GM12878 (cell line): Measurements from ENCODE around the gene NEK3. TPM values are rescaled to one million over a fixed set of nuclear protein-coding genes. Genes with fewer than 3 reads are reported as not detected.

Experiments
- ATAC-seq: fragments of 200-7000 bp; cut with Tn5 transposase; 3 replicates; pipeline ENCODE4 v1.9.1; 2020; ENCODE audit warnings: mild to moderate bottlenecking, moderate library complexity
- BruUV-seq: library from RNA; stranded (reverse); fragments of 400-500 nt; replicated peaks from 2 replicates; lab custom pipeline; 2021; lab: Mats Ljungman, UMichigan
- CTCF ChIA-PET: fragments of 300-600 bp; sonication (Branson Sonifier 250); formaldehyde crosslinking; extraction: SDS; loops from one replicate; lab custom pipeline; 2021; ENCODE audit warnings: inconsistent platforms; lab: Yijun Ruan, JAX
- POLR2A ChIA-PET: fragments of 350-600 bp; formaldehyde crosslinking; extraction: SDS; loops from one replicate; lab custom pipeline; 2021; ENCODE audit warnings: inconsistent platforms; lab: Charles Lee
- RAD21 ChIA-PET: fragments of 300-600 bp; sonication (Branson Sonifier 250); formaldehyde crosslinking; loops from one replicate; lab custom pipeline; 2023; ENCODE audit warnings: antibody characterized with exemption; ENCODE audit not compliant: unreplicated experiment; lab: Charles Lee
- SMC1A ChIA-PET: fragments of 300-600 bp; sonication (Branson Sonifier 250); formaldehyde crosslinking; loops from one replicate; lab custom pipeline; 2023; ENCODE audit not compliant: unreplicated experiment, uncharacterized antibody; lab: Charles Lee
- DNase-seq: peaks from one replicate; pipeline ENCODE4 v3.0.0-alpha.2; 2011; ENCODE audit warnings: low read depth, low spot score
- FAIRE-seq: peaks from 3 replicates; lab custom pipeline; 2011; peaks lifted over from hg19 to GRCh38; lab: Jason Lieb, UNC
- H2AFZ ChIP-seq: 2 replicates; pipeline ENCODE4 v1.6.0; 2011; ENCODE audit warnings: low read depth, low read length, control low read depth; ENCODE audit not compliant: control insufficient read depth
- H3K27ac ChIP-seq: 2 replicates; pipeline ENCODE4 v1.5.1; 2011; ENCODE audit warnings: control low read depth; ENCODE audit not compliant: control insufficient read depth, insufficient read depth
- H3K27me3 ChIP-seq, 2 experiments: replicated peaks in 1 of 2; 2 replicates each; pipeline versions ENCODE4 v1.6.0 to v1.6.1; 2011; ENCODE audit warnings: low read length in 1 of 2; ENCODE audit not compliant: control insufficient read depth in 2 of 2, insufficient read depth in 2 of 2
- H3K36me3 ChIP-seq, 2 experiments: 2 replicates each; pipeline ENCODE4 v1.5.1; 2011; ENCODE audit warnings: low read length in 1 of 2; ENCODE audit not compliant: control insufficient read depth in 2 of 2, insufficient read depth in 2 of 2
- H3K4me1 ChIP-seq: 2 replicates; pipeline ENCODE4 v1.6.1; 2011; ENCODE audit warnings: mild to moderate bottlenecking, low read length, moderate library complexity, mixed read lengths; ENCODE audit not compliant: control insufficient read depth, insufficient read depth
- H3K4me2 ChIP-seq: 2 replicates; pipeline ENCODE4 v1.6.0; 2011; ENCODE audit warnings: control low read depth; ENCODE audit not compliant: control insufficient read depth, insufficient read depth
- H3K4me3 ChIP-seq: fragments of 200-600 bp; sonication (generic); 2 replicates; pipeline ENCODE4 v1.5.1; 2016
- H3K79me2 ChIP-seq: 2 replicates; pipeline ENCODE4 v1.6.0; 2011; ENCODE audit warnings: low read length; ENCODE audit not compliant: control insufficient read depth, insufficient read depth
- H3K9ac ChIP-seq: 2 replicates; pipeline ENCODE4 v1.8.0; 2011; ENCODE audit warnings: low read length, control low read depth, mixed read lengths; ENCODE audit not compliant: control insufficient read depth, insufficient read depth
- H3K9me3 ChIP-seq: replicated peaks from 3 replicates; pipeline ENCODE4 v1.5.1; 2011; ENCODE audit warnings: mild to moderate bottlenecking, low read length; ENCODE audit not compliant: control insufficient read depth, insufficient read depth
- H4K20me1 ChIP-seq: 2 replicates; pipeline ENCODE4 v1.6.0; 2011; ENCODE audit not compliant: control insufficient read depth, insufficient read depth
- ASH2L ChIP-seq: fragments of 300-600, 200-600 bp; sonication (generic); IDR thresholded peaks from 2 replicates; pipeline ENCODE4 v1.6.1; 2017; ENCODE audit warnings: low read depth, mild to moderate bottlenecking, borderline replicate concordance
- BACH1 ChIP-seq: fragments of 450-650 bp; IDR thresholded peaks from 2 replicates; pipeline ENCODE4 v1.6.1; 2017; ENCODE audit warnings: mild to moderate bottlenecking, borderline replicate concordance
- BCL3 ChIP-seq: IDR thresholded peaks from 2 replicates; pipeline ENCODE4 v1.6.1; 2011; ENCODE audit warnings: borderline replicate concordance, low read depth, mild to moderate bottlenecking, moderate library complexity, low read length; ENCODE audit not compliant: insufficient read depth, poor library complexity, severe bottlenecking
- BCLAF1 ChIP-seq: fragments of 450-650 bp; IDR thresholded peaks from 2 replicates; pipeline ENCODE4 v1.6.1; 2017; ENCODE audit warnings: antibody characterized with exemption, mild to moderate bottlenecking, moderate library complexity
- BRCA1 ChIP-seq: IDR thresholded peaks from 2 replicates; pipeline ENCODE4 v1.6.1; 2011; ENCODE audit warnings: low read depth, low read length, improper control_type of control experiment
- CEBPB ChIP-seq, 2 experiments: fragments of 150-350 bp in 1 of 2; IDR thresholded peaks; 2 replicates each; pipeline ENCODE4 v1.6.1; 2012 to 2014; ENCODE audit warnings: low read depth in 2 of 2, low read length in 2 of 2, borderline replicate concordance in 1 of 2, inconsistent platforms in 1 of 2
- FOXM1 ChIP-seq: IDR thresholded peaks from 2 replicates; pipeline ENCODE4 v1.6.1; 2012; ENCODE audit warnings: low read depth, mild to moderate bottlenecking, inconsistent platforms, low read length, moderate library complexity
- GATAD2B ChIP-seq: fragments of 450-650 bp; conservative IDR thresholded peaks from 2 replicates; pipeline ENCODE4 v1.6.1; 2017; ENCODE audit warnings: low read depth, mild to moderate bottlenecking, moderate library complexity
- MAX ChIP-seq: IDR thresholded peaks from 2 replicates; pipeline ENCODE4 v1.6.1; 2012; ENCODE audit warnings: low read depth, low read length, improper control_type of control experiment
- MTA2 ChIP-seq: fragments of 450-650 bp; IDR thresholded peaks from 2 replicates; pipeline ENCODE4 v1.6.1; 2016; ENCODE audit warnings: low read depth, mild to moderate bottlenecking, moderate library complexity
- NBN ChIP-seq: fragments of 450-650 bp; IDR thresholded peaks from 2 replicates; pipeline ENCODE4 v1.6.1; 2016
- NFXL1 ChIP-seq: fragments of 450-650 bp; IDR thresholded peaks from 2 replicates; pipeline ENCODE4 v1.6.1; 2017; ENCODE audit warnings: antibody characterized with exemption, mild to moderate bottlenecking, borderline replicate concordance
- NFYA ChIP-seq: IDR thresholded peaks from 2 replicates; pipeline ENCODE4 v1.6.1; 2011; ENCODE audit warnings: low read depth, mild to moderate bottlenecking, low read length, improper control_type of control experiment, borderline replicate concordance
- RAD21 ChIP-seq: IDR thresholded peaks from 2 replicates; pipeline ENCODE4 v1.6.1; 2011; ENCODE audit warnings: mild to moderate bottlenecking, low read depth, low read length, moderate library complexity; ENCODE audit not compliant: insufficient read depth
- RAD51 ChIP-seq: fragments of 450-650 bp; IDR thresholded peaks from 2 replicates; pipeline ENCODE4 v1.6.1; 2016; ENCODE audit warnings: moderate library complexity, mild to moderate bottlenecking, inconsistent platforms
- SPI1 ChIP-seq: IDR thresholded peaks from 2 replicates; pipeline ENCODE4 v1.6.1; 2011; ENCODE audit warnings: low read depth, mild to moderate bottlenecking, low read length, moderate library complexity, borderline replicate concordance; ENCODE audit not compliant: insufficient read depth
- SUPT20H ChIP-seq: IDR thresholded peaks from 2 replicates; pipeline ENCODE4 v1.6.1; 2011; ENCODE audit warnings: low read depth, mild to moderate bottlenecking, low read length, moderate library complexity, borderline replicate concordance; ENCODE audit not compliant: control insufficient read depth
- TCF3 ChIP-seq: IDR thresholded peaks from 2 replicates; pipeline ENCODE4 v1.6.1; 2012; ENCODE audit warnings: low read depth, mild to moderate bottlenecking, low read length, borderline replicate concordance; ENCODE audit not compliant: insufficient read depth
- USF1 ChIP-seq: IDR thresholded peaks from 2 replicates; pipeline ENCODE4 v1.6.1; 2011; ENCODE audit warnings: borderline replicate concordance, low read depth, mild to moderate bottlenecking, moderate library complexity, mixed read lengths, low read length; ENCODE audit not compliant: insufficient read depth; ENCODE audit errors: extremely low read length
- WGBS: methylation state at CpG from one replicate; pipeline ENCODE4 v1.1.6; 2016; ENCODE audit warnings: low lambda C conversion rate; ENCODE audit not compliant: insufficient replicate concordance, insufficient coverage; ENCODE audit errors: missing lambda C conversion rate; 5-methylcytosine and 5-hydroxymethylcytosine counted together
- in situ Hi-C: fragments of 300-500 bp; cut with MboI; formaldehyde crosslinking; loops from 9 replicates; pipeline ENCODE4 v1.14.3; 2018; ENCODE audit warnings: mixed read lengths
- intact Hi-C: fragments of 100-400 bp; cut with micrococcal nuclease; formaldehyde crosslinking; loops from one replicate; pipeline ENCODE4 v1.14.2; 2022; ENCODE audit not compliant: unreplicated experiment
- polyA plus RNA-seq, 11 experiments: library from polyadenylated mRNA; depleted of rRNA in 4 of 11; unstranded in 6 of 11; stranded (reverse) in 5 of 11; fragments of >200 nt; fragmentation: Nextera tagmentation in 4 of 11; fragmentation: Illumina TruSeq in 1 of 11; extraction: Ambion mirVana in 4 of 11; extraction: Trizol in 1 of 11; gene quantifications; 1 replicate in 1 of 11; 2 replicates in 10 of 11; pipeline versions ENCODE4 v1.2.1 to v1.2.3, GENCODE V29; 2011 to 2016; ENCODE audit warnings: inconsistent platforms in 2 of 11, missing spikeins in 2 of 11, low read depth in 1 of 11
- total RNA-seq, 4 experiments: library from RNA; depleted of rRNA in 3 of 4; stranded (reverse); fragments of >200 nt in 3 of 4; fragmentation: Illumina TruSeq in 1 of 4; extraction: Trizol in 1 of 4; gene quantifications; 2 replicates each; pipeline versions ENCODE4 v1.2.1 to v1.2.3, GENCODE V29; 2013 to 2021

NEK3 gene
- total and polyA plus RNA-seq, 10 of the 15 experiments (the other 5 are each of a cell fraction or from before 2014, with no cell fraction given), result 2.9 to 9.3 (median 5.9) TPM

GRCh38 chr13:52177276-52177675, 17.9 kb upstream of the NEK3 start:
- no peak overlapping the region for H3K4me2 ChIP-seq
- H4K20me1 ChIP-seq, result no peaks in the 10 kb centered on the region
- CTCF ChIA-PET, result no interaction called here
- SMC1A ChIA-PET, result interaction anchor here (1.1 kb wide), 1 partner anchor 17 kb away, joined by 3 read pairs; no protein-coding TSS in a partner anchor
- no peak overlapping the region for H3K27ac ChIP-seq
- DNase-seq (no peak), FAIRE-seq (no peak), ATAC-seq (no peak)
- TF ChIP-seq RAD51, result no peak
- TF ChIP-seq USF1, result no peak
- TF ChIP-seq SUPT20H, result no peak
- no peak for TF ChIP-seq BRCA1
- no peak for TF ChIP-seq BCLAF1
- no peak for TF ChIP-seq MTA2
- TF ChIP-seq NBN, result no peak
- TF ChIP-seq TCF3, result no peak
- TF ChIP-seq FOXM1, result no peak
- TF ChIP-seq RAD21, result no peak
- TF ChIP-seq SPI1, result no peak
- no peak for TF ChIP-seq BCL3
- no peak for TF ChIP-seq CEBPB (IDR thresholded peaks at IDR 0.05; ENCODE audit: borderline replicate concordance in 1 of 2, low read depth in 2 of 2, low read length in 2 of 2)
- TF ChIP-seq ASH2L, result no peak
- TF ChIP-seq MAX, result no peak
- no peak for TF ChIP-seq GATAD2B
- TF ChIP-seq NFYA, result no peak
- TF ChIP-seq NFXL1, result no peak
- no peak for TF ChIP-seq BACH1
- no peaks in the 10 kb centered on the region for H3K79me2 ChIP-seq
- POLR2A ChIA-PET, result no interaction called here
- BruUV-seq, result no TSS peak
- WGBS, result 100% methylated on average over 2 of the region's 2 CpGs
- no peak overlapping the region for H2AFZ ChIP-seq
- H3K9ac ChIP-seq, result no peak overlapping the region
- no peaks in the 10 kb centered on the region for H3K4me1 ChIP-seq
- H3K36me3 ChIP-seq, result no peaks in the 10 kb centered on the region; a peak in 3 of 4 replicates
- H3K4me3 ChIP-seq, result no peak overlapping the region
- in situ Hi-C loops (no loop called here), intact Hi-C loops (no loop called here)
- H3K27me3 ChIP-seq, result no peaks in the 10 kb centered on the region
- H3K9me3 ChIP-seq, result no peaks in the 10 kb centered on the region
- RAD21 ChIA-PET, result no interaction called here
